K562 (cell line): ENCODE measurements around the gene SLC16A4. TPM values are rescaled to one million over a fixed set of nuclear protein-coding genes. Genes with fewer than 3 reads are reported as not detected.
"Not testable (repeated sequence)": the region's sequence is repeated elsewhere in the genome, so short reads cannot be mapped to it uniquely, and the experiment has no call there.

ENCODE experiments used
- ARID1B ChIP-seq: fragments of 450-650 bp; IDR thresholded peaks from 2 replicates; pipeline ENCODE4 v1.6.1; 2016; ENCODE audit warnings: antibody characterized with exemption, mild to moderate bottlenecking, inconsistent platforms
- CBFA2T2 ChIP-seq: fragments of 450-650 bp; conservative IDR thresholded peaks from 2 replicates; pipeline ENCODE4 v1.6.1; 2017; ENCODE audit warnings: mild to moderate bottlenecking
- CEBPB ChIP-seq: fragments of 450-650 bp; IDR thresholded peaks from 2 replicates; pipeline ENCODE4 v1.6.1; 2016; ENCODE audit warnings: missing genetic modification characterization, missing compliant biosample characterization
- ELF4 ChIP-seq: fragments of 450-650 bp; formaldehyde crosslinking; IDR thresholded peaks from 2 replicates; pipeline ENCODE4 v1.4.0; 2022; ENCODE audit warnings: missing genetic modification characterization
- FOXM1 ChIP-seq, 2 experiments: fragments of 450-650 bp in 1 of 2; sonication (generic) in 1 of 2; formaldehyde crosslinking in 1 of 2; IDR thresholded peaks; 2 replicates each; pipeline versions ENCODE4 v1.6.1 to v1.9.0; 2017 to 2022; ENCODE audit warnings: low read depth in 2 of 2, mild to moderate bottlenecking in 2 of 2, missing genetic modification reagents in 1 of 2, moderate library complexity in 1 of 2
- GTF2E2 ChIP-seq: fragments of 200-800 bp; sonication (Bioruptor generic); IDR thresholded peaks from 2 replicates; pipeline ENCODE4 v1.6.1; 2016; ENCODE audit warnings: missing genetic modification characterization, missing compliant biosample characterization
- HDAC2 ChIP-seq: fragments of 450-650 bp; IDR thresholded peaks from 2 replicates; pipeline ENCODE4 v1.6.1; 2016; ENCODE audit warnings: mild to moderate bottlenecking
- KLF16 ChIP-seq: IDR thresholded peaks from 2 replicates; pipeline ENCODE4 v1.6.1; 2016; ENCODE audit warnings: antibody characterized with exemption
- PBX2 ChIP-seq, 2 experiments: IDR thresholded peaks in 1 of 2; conservative IDR thresholded peaks in 1 of 2; 2 replicates each; pipeline ENCODE4 v1.6.1; 2016; ENCODE audit warnings: low read depth in 2 of 2, mild to moderate bottlenecking in 1 of 2, missing compliant biosample characterization in 1 of 2, missing genetic modification characterization in 1 of 2, moderate library complexity in 1 of 2
- SMARCA4 ChIP-seq: fragments of 450-650 bp; IDR thresholded peaks from 2 replicates; pipeline ENCODE4 v1.6.1; 2016
- SMARCE1 ChIP-seq: fragments of 450-650 bp; IDR thresholded peaks from 2 replicates; pipeline ENCODE4 v1.7.1; 2016; ENCODE audit warnings: mild to moderate bottlenecking
- SOX6 ChIP-seq: fragments of 450-650 bp; IDR thresholded peaks from 2 replicates; pipeline ENCODE4 v1.6.1; 2014; ENCODE audit warnings: mild to moderate bottlenecking
- TRIM24 ChIP-seq, 2 experiments: fragments of 450-650 bp; IDR thresholded peaks; 2 replicates each; pipeline ENCODE4 v1.6.1; 2016
- ZNF639 ChIP-seq, 2 experiments: fragments of 200-800 bp in 1 of 2; sonication (Bioruptor generic) in 1 of 2; sonication (generic) in 1 of 2; formaldehyde crosslinking in 1 of 2; IDR thresholded peaks in 1 of 2; conservative IDR thresholded peaks in 1 of 2; 2 replicates each; pipeline versions ENCODE4 v1.5.0 to v1.6.1; 2016 to 2020; ENCODE audit warnings: missing compliant biosample characterization in 1 of 2, missing genetic modification characterization in 1 of 2, missing genetic modification reagents in 1 of 2
- polyA plus RNA-seq, 8 experiments: library from polyadenylated mRNA; depleted of rRNA in 4 of 8; stranded (reverse) in 5 of 8; unstranded in 3 of 8; fragments of >200 nt; fragmentation: Nextera tagmentation in 2 of 8; fragmentation: Illumina TruSeq in 1 of 8; extraction: Ambion mirVana in 2 of 8; extraction: Trizol in 1 of 8; gene quantifications; 2 replicates each; pipeline versions ENCODE4 v1.2.1 to v1.2.3, GENCODE V29; 2011 to 2014; ENCODE audit warnings: inconsistent platforms in 1 of 8, missing spikeins in 1 of 8
- total RNA-seq, 7 experiments: library from RNA; depleted of rRNA in 6 of 7; stranded (reverse); fragments of >200 nt in 6 of 7; fragmentation: Illumina TruSeq in 2 of 7; extraction: Trizol in 2 of 7; gene quantifications; 2 replicates each; pipeline versions ENCODE4 v1.2.1 to v1.2.3, GENCODE V29; 2011 to 2021; ENCODE audit warnings: low replicate concordance in 1 of 7
- TF ChIP-seq, protein P1 (sequence below), 2 experiments: fragments of 450-650 bp in 1 of 2; sonication (generic) in 1 of 2; formaldehyde crosslinking in 1 of 2; IDR thresholded peaks; 2 replicates each; pipeline versions ENCODE4 v1.7.1 to v1.9.0; 2016 to 2022; ENCODE audit warnings: inconsistent platforms in 1 of 2, mild to moderate bottlenecking in 1 of 2, missing genetic modification reagents in 1 of 2

The SLC16A4 gene
- total and polyA plus RNA-seq, 9 of the 15 experiments (the other 6 are each of a cell fraction or from before 2014, with no cell fraction given), result 0.04 to 0.31 (median 0.18) TPM; not detected in 1

DNA sequence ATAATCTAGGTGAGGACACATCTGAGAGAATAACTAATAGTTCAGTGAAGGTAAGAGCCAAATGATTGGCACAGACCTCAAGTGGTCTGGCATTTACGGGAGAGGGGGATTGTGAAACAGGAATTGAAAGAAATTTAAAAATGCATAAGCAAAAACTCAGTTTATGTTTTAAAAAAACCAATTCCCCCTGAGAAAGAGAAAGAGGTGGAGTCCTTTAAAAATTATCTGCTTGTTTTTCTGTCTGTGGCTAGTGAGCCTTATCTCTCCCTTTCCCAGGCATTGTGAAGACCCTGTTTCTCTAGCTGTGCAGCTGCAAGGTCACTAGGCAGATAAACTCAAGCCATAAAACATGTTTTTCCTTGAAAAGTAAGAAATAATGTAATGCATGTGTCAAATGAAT is 22.2 kb upstream of the SLC16A4 start (continued):
- not testable (repeated sequence) for TF ChIP-seq PBX2, FOXM1 (CRISPR knock-in tag; IDR thresholded peaks at IDR 0.05; ENCODE audit: low read depth)
- TF ChIP-seq PBX2 (tag; conservative IDR thresholded peaks at IDR 0.05; ENCODE audit: low read depth) (peak; percentile 73), ELF4 (CRISPR knock-in tag) (0 out of 2 replicates have a peak, but pooled peaks have one; percentile 6), SMARCE1 (peak; percentile 84), FOXM1 (IDR thresholded peaks at IDR 0.05; ENCODE audit: low read depth) (peak; percentile 60), HDAC2 (0 out of 2 replicates have a peak, but pooled peaks have one; percentile 47), SOX6 (peak; percentile 87), CEBPB (tag) (peak; percentile 52), SMARCA4 (peak; percentile 91), ARID1B (peak; percentile 96), CBFA2T2 (peak; percentile 87), ZNF639 (CRISPR knock-in tag; conservative IDR thresholded peaks at IDR 0.05 in 1 of 2, IDR thresholded peaks at IDR 0.05 in 1 of 2) (0 out of 4 replicates have a peak, but pooled peaks of 1 of the 2 experiments have one; percentile 62), KLF16 (peak; percentile 81), GTF2E2 (tag) (peak; percentile 56; the same call in 1 of the 2 replicates), TRIM24 (IDR thresholded peaks at IDR 0.05) (peak in 1 of 2 experiments; percentile 71; a peak in 3 of 4 replicates)
- TF ChIP-seq, protein P1, sequence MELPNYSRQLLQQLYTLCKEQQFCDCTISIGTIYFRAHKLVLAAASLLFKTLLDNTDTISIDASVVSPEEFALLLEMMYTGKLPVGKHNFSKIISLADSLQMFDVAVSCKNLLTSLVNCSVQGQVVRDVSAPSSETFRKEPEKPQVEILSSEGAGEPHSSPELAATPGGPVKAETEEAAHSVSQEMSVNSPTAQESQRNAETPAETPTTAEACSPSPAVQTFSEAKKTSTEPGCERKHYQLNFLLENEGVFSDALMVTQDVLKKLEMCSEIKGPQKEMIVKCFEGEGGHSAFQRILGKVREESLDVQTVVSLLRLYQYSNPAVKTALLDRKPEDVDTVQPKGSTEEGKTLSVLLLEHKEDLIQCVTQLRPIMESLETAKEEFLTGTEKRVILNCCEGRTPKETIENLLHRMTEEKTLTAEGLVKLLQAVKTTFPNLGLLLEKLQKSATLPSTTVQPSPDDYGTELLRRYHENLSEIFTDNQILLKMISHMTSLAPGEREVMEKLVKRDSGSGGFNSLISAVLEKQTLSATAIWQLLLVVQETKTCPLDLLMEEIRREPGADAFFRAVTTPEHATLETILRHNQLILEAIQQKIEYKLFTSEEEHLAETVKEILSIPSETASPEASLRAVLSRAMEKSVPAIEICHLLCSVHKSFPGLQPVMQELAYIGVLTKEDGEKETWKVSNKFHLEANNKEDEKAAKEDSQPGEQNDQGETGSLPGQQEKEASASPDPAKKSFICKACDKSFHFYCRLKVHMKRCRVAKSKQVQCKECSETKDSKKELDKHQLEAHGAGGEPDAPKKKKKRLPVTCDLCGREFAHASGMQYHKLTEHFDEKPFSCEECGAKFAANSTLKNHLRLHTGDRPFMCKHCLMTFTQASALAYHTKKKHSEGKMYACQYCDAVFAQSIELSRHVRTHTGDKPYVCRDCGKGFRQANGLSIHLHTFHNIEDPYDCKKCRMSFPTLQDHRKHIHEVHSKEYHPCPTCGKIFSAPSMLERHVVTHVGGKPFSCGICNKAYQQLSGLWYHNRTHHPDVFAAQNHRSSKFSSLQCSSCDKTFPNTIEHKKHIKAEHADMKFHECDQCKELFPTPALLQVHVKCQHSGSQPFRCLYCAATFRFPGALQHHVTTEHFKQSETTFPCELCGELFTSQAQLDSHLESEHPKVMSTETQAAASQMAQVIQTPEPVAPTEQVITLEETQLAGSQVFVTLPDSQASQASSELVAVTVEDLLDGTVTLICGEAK (IDR thresholded peaks at IDR 0.05), result 0 out of 2 replicates have a peak, but pooled peaks have one; percentile 26
- TF ChIP-seq, protein P1 (CRISPR knock-in tag; IDR thresholded peaks at IDR 0.05), result not testable (repeated sequence)
